Vagina (tissue), 2 donors: ENCODE data around the gene DIAPH3. TPM values are rescaled to one million over a fixed set of nuclear protein-coding genes. Genes with fewer than 3 reads are reported as not detected.

Experiments
- DNase-seq, 2 donors: peaks; one replicate each; pipeline ENCODE4 v3.0.0-alpha.2; 2017; ENCODE audit errors: extremely low spot score in 2 of 2
- H3K27ac ChIP-seq: fragments of 200-600 bp; sonication (generic); one replicate; pipeline ENCODE4 v1.5.1; 2019
- H3K27me3 ChIP-seq: fragments of 200-600 bp; sonication (generic); one replicate; pipeline ENCODE4 v1.5.1; 2019
- H3K36me3 ChIP-seq, 2 donors: fragments of 200-600 bp; sonication (generic); one replicate each; pipeline ENCODE4 v1.5.1; 2017 to 2019
- H3K4me1 ChIP-seq: fragments of 200-600 bp; sonication (generic); one replicate; pipeline ENCODE4 v1.5.1; 2019
- H3K4me3 ChIP-seq, 2 donors: fragments of 200-600 bp; sonication (generic); 1 replicate in 1 of 2; 2 replicates in 1 of 2; pipeline ENCODE4 v1.5.1; 2016 to 2019
- H3K9me3 ChIP-seq: fragments of 200-600 bp; sonication (generic); one replicate; pipeline ENCODE4 v1.5.1; 2019
- CTCF ChIP-seq, 3 experiments: fragments of 450-650 bp in 2 of 3; fragments of 200-600 bp in 1 of 3; sonication (generic) in 1 of 3; IDR thresholded peaks; one replicate each; pipeline ENCODE4 v1.5.1; 2017 to 2019; ENCODE audit warnings: antibody characterized with exemption in 3 of 3, mild to moderate bottlenecking in 2 of 3, moderate library complexity in 2 of 3
- POLR2A ChIP-seq, 2 donors: fragments of 450-650 bp; IDR thresholded peaks; one replicate each; pipeline ENCODE4 v1.6.1; 2017; ENCODE audit warnings: antibody characterized with exemption in 2 of 2, mild to moderate bottlenecking in 2 of 2, moderate library complexity in 2 of 2
- POLR2AphosphoS5 ChIP-seq, 2 donors: sonication (generic); formaldehyde crosslinking; IDR thresholded peaks; one replicate each; pipeline ENCODE4 v1.9.0; 2017; ENCODE audit warnings: antibody characterized with exemption in 2 of 2, mild to moderate bottlenecking in 2 of 2, low read depth in 1 of 2; ENCODE audit not compliant: insufficient read depth in 1 of 2
- intact Hi-C: fragments of 100-400 bp; cut with DNase I; formaldehyde crosslinking; loops from one replicate; pipeline ENCODE4 v1.15.1; 2023
- total RNA-seq: library from RNA; depleted of rRNA; stranded (reverse); fragments of >200 nt; gene quantifications from one replicate; pipeline ENCODE4 v1.2.3, GENCODE V29; 2016

The DIAPH3 gene
- total RNA-seq, 1 donor from 2014 or later: 1.2 TPM

GRCh38 chr13:59776924-59777690 is 386.6 kb downstream of the DIAPH3 start:
- DNase-seq: no peak
- H3K36me3 ChIP-seq: no peaks in the 10 kb centered on the region
- no peaks in the 10 kb centered on the region for H3K4me1 ChIP-seq
- TF ChIP-seq POLR2AphosphoS5 (IDR thresholded peaks at IDR 0.05; ENCODE audit: insufficient read depth in 1 of 2, low read depth in 1 of 2) (no peak), CTCF (IDR thresholded peaks at IDR 0.05) (no peak), POLR2A (IDR thresholded peaks at IDR 0.05) (no peak)
- no peak overlapping the region for H3K4me3 ChIP-seq
- no peak overlapping the region for H3K27ac ChIP-seq
- no peaks in the 10 kb centered on the region for H3K27me3 ChIP-seq
- intact Hi-C loops: no loop called here
- H3K9me3 ChIP-seq: no peaks in the 10 kb centered on the region

DNA sequence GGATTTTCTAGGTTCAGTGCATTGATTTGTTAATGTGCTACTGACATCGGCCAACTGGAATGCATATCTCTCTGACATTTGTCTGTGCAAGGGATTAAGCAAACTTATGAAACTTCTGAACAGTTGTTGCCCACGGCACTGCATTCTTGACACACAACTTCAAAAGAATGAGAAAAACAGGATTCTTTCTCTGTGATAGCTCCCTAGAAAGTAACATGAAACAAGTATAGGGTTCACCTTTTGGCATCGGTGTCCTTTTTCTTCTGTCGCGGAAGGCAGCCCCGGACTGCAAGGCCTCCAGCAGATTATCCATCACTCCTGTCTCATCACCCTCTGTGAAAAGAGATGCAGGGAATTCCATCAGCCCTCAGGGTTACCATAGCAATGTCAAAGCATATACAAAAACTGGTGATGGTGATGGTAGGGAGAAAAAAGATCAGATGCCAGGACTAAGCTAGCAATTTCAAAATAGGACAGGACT is 389.2 kb downstream of the DIAPH3 start:
- intact Hi-C loops: no loop called here
- H3K36me3 ChIP-seq: no peaks in the 10 kb centered on the region
- no peak overlapping the region for H3K4me3 ChIP-seq
- DNase-seq: no peak
- no peaks in the 10 kb centered on the region for H3K9me3 ChIP-seq
- no peaks in the 10 kb centered on the region for H3K27me3 ChIP-seq
- no peak overlapping the region for H3K27ac ChIP-seq
- TF ChIP-seq POLR2AphosphoS5 (IDR thresholded peaks at IDR 0.05; ENCODE audit: insufficient read depth in 1 of 2, low read depth in 1 of 2): no peak
- TF ChIP-seq POLR2A (IDR thresholded peaks at IDR 0.05): no peak
- TF ChIP-seq CTCF (IDR thresholded peaks at IDR 0.05): no peak
- no peaks in the 10 kb centered on the region for H3K4me1 ChIP-seq

GRCh38 chr13:59771272-59771671 is 392.5 kb downstream of the DIAPH3 start:
- DNase-seq: no peak
- Histone ChIP-seq H3K4me3 (no peak overlapping the region), H3K36me3 (no peaks in the 10 kb centered on the region), H3K9me3 (no peaks in the 10 kb centered on the region), H3K27ac (no peak overlapping the region), H3K27me3 (no peaks in the 10 kb centered on the region), H3K4me1 (no peaks in the 10 kb centered on the region)
- no peak for TF ChIP-seq CTCF (IDR thresholded peaks at IDR 0.05)
- TF ChIP-seq POLR2AphosphoS5 (IDR thresholded peaks at IDR 0.05; ENCODE audit: insufficient read depth in 1 of 2, low read depth in 1 of 2): no peak
- TF ChIP-seq POLR2A (IDR thresholded peaks at IDR 0.05): no peak
- intact Hi-C loops: no loop called here

- H3K4me1 ChIP-seq: no peaks in the 10 kb centered on the region
- H3K27ac ChIP-seq: no peak overlapping the region
- intact Hi-C loops: no loop called here
- H3K9me3 ChIP-seq: no peaks in the 10 kb centered on the region
- DNase-seq: no peak
- TF ChIP-seq POLR2AphosphoS5 (IDR thresholded peaks at IDR 0.05; ENCODE audit: insufficient read depth in 1 of 2, low read depth in 1 of 2) (no peak), CTCF (IDR thresholded peaks at IDR 0.05) (no peak), POLR2A (IDR thresholded peaks at IDR 0.05) (no peak)
- H3K36me3 ChIP-seq: no peaks in the 10 kb centered on the region
- no peaks in the 10 kb centered on the region for H3K27me3 ChIP-seq
- H3K4me3 ChIP-seq: no peak overlapping the region
Observed at GRCh38 chr13:59770451-59770850, 393.3 kb downstream of the DIAPH3 start.

DNA sequence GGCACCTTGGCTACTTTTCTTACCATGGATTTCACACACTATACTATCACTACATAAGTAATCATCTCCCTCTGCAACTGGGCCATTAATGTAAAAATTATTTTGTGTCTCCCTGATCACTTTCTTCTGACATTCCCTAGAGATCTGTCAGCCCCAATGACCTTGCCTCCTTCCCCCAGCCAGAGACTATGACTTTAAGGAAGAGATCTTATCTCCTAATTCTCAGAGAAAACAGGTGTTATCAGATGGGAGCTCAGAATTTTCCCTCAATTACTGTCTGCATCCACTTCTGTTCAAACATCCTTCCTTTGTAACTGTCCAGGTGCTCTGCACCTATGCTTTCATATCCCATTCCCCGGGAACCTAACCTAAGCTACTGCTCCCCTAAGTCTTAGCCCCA is 397.5 kb downstream of the DIAPH3 start:
- no peaks in the 10 kb centered on the region for H3K36me3 ChIP-seq
- H3K27me3 ChIP-seq: no peaks in the 10 kb centered on the region
- H3K27ac ChIP-seq: no peak overlapping the region
- no peak for TF ChIP-seq POLR2A (IDR thresholded peaks at IDR 0.05)
- no peaks in the 10 kb centered on the region for H3K4me1 ChIP-seq
- H3K4me3 ChIP-seq: no peak overlapping the region
- DNase-seq: no peak
- H3K9me3 ChIP-seq: no peaks in the 10 kb centered on the region
- intact Hi-C loops: no loop called here
